HG03565 (cell line): ENCODE measurements around the gene SLC25A22.

Experiments
- ATAC-seq: cut with Tn5 transposase; IDR thresholded peaks from one replicate; pipeline ENCODE4 v1.9.1; 2021; ENCODE audit warnings: mild to moderate bottlenecking, moderate library complexity; ENCODE audit not compliant: unreplicated experiment

The SLC25A22 gene

DNA sequence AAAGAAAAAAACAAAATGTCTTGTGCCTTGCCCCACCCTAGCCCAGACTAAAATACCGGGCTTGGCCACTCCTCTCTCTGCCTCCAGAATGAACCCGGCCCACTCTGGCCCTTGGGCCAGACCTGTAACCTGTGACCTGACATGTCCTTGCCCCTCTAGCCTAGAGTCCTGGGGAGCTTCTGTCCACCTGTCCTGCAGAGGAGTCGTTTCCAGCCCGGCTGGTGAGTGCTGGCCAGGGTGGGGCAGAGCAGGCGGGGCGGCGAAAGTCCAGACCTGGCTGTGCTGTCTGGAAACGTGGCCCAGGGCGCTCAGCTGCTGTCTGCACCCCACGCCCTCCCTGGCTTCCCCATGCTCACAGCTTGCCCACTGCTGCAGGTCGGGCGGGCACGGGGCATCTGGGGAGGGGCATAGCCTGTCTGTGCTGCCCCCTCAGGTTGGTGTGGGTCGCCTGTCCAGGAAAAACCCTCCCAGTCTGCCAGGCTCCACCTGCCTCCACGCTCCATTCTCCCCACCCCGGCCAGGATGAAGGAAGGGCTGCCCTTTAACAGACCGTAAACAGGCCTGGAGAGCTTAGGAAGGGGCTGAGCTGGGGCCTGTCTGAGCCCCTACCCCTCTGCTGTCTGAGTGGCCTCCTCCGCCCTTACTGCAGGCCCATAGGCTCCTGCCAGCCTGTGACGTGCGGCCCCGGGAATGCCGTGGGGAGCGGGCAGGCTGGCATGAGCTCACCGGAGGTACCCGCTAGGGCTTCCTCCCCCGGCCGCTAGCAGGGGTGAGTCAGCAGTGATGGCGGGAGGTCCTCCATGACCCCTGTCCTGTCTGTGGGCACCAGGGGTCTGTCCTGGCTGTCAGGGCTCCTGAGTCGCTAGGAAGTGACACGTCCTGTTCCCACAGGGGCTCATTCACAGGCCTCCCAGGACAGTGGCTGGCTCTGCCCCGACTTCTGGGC is 36.6 kb upstream of the SLC25A22 start:
- no peak for ATAC-seq

DNA sequence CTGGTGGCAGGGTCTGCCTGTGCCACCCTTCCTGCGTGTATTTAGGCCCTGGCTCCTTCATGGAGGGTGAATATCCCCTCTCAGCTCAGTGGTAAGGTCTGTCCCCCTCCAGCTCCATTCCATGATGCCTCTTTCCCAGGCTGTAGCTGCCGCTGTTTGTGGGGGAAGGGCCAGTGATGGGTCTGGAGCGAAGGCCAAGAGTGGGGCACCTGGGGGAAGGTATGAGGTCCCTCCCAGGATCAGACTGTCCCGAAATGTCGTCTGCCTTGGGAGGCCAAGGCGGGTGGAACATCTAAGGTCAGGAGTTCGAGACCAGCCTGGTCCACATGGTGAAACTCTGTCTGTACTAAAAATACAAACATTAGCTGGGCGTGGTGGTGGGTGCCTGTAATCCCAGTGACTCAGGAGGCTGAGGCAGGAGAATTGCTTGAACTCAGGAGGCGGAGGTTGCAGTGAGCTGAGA is 35.8 kb upstream of the SLC25A22 start:
- no peak for ATAC-seq

DNA sequence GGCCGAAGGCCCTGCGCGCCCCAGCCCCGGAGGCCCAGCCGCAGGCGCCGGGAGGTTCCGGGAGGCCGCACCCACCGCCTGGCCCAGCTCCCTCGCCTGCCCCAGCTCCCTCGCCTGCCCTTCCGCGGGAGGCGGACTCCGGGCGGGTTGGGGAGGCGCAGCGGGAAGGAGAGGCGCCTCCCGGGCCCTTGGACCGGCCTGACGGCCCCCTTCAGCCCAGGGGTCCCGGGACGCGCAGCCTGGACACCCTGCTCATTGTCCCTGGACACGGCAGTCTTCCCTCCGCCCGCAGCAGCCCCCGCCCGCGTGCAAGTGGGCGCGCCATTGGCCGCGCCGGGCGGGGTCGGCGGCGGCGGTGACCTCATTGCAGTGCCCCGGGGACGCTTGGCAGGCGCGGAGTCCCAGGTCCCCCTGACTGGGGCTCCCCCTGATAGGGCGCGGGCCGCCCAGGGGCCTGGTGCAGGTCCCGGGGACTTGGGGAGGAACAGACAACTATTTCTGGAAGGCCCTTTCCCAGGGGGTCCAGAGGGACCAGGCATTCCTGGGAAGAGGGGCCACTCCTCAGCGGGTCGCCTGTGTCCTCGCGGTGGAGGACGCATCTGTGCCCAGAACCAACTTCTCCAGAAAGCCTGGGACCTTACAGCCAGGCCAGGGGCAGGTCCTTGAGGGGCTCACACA is 35.2 kb upstream of the SLC25A22 start:
- no peak for ATAC-seq

DNA sequence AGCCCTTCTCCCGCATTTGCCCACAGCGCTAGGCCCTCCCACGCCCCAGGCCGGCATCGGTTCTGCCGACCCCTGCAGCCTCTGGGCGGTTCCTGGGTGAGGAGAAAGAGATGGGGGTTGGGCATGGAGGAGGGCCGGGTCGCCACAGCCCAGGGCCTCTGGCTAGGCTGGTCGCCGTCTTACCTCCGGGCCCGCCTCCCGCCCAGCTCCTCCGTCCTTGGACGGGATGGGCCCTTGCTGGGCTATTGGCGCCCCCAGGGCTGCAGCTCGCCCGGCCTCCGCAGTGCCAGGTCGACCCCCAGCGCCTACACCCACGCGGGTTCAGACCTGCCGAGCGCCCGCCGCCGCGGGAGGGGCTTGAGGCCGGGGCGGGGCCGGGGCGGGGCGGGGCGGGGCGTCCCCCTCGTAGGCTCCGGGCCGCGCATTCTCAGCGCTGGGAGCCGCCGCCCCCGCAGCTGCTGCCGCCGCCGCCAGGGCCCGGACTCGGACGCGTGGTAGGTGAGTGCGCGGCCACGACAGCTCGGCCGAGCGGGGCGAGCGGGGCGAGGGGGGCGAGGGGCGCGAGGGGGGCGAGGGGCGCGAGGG is 34.5 kb upstream of the SLC25A22 start, which contains the start of gene CD151:
TSS of gene CD151 (plus strand) at position 424 of the 585 bp plus-strand sequence. CDS start 3,118 bp downstream, outside the sequence.
- no peak for ATAC-seq

DNA sequence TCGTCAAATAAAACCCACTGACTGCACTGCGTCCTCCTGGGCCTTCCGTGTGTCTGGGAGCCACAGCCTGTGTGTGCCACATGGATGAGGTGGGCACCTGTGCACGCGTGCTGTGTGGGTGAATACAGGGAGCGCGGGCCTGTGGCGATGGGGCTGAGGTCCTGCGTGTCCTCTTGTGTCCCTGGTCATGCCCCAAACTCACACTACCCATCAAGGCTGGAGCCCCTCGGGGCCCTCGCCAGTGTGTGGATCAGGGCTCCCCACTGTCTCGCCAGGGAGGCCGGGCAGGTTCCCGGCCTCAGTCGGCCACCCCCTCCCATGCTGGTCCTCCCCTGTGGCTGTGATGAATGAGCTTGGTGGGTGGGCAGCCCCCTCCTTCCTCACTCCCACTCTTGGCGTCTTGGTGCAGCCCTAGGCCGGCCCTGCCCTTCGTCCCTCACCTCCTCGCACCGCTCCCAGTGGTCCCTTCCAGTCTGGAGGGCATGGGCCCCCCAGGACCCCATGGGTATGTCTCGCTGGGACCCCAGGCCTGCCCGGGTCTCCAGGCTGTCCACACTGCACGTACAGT is 34.0 kb upstream of the SLC25A22 start:
- no peak for ATAC-seq

DNA sequence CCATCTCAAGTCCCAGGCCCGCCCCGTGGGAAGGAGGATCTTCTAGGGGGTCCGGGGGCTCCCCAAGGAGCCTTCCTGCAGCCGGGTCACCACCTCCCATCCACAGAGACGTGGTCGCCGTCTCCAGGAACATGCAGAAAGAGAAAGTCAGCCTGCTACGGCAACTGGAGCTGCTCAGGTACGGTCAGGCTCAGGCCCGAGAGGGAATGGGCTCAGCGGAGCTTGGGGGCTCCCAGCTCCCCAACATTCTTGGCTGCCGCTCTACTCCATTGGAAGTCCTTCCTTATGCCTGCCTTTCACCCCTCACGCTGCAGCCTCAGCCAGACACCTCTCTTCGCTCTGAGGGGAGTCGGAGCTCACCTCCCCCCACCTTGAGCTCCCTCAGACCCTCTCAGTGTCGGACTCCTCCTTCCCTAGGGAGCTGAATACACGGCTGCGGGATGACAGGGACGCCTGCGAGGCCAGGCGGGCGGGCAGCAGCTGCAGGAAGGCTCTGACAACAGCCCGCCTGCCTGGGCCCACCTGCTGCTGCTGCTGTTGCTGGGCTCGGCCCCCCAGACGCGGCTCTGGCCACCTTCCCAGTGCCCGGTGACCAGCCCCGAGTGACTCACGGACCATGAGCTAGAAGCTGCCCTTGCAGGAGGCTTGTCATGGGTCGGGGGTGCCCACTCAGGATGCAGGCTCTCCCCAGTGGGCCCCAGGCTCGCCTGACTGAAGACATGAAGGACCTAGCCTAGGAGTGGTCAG is 33.2 kb upstream of the SLC25A22 start:
- no peak for ATAC-seq

DNA sequence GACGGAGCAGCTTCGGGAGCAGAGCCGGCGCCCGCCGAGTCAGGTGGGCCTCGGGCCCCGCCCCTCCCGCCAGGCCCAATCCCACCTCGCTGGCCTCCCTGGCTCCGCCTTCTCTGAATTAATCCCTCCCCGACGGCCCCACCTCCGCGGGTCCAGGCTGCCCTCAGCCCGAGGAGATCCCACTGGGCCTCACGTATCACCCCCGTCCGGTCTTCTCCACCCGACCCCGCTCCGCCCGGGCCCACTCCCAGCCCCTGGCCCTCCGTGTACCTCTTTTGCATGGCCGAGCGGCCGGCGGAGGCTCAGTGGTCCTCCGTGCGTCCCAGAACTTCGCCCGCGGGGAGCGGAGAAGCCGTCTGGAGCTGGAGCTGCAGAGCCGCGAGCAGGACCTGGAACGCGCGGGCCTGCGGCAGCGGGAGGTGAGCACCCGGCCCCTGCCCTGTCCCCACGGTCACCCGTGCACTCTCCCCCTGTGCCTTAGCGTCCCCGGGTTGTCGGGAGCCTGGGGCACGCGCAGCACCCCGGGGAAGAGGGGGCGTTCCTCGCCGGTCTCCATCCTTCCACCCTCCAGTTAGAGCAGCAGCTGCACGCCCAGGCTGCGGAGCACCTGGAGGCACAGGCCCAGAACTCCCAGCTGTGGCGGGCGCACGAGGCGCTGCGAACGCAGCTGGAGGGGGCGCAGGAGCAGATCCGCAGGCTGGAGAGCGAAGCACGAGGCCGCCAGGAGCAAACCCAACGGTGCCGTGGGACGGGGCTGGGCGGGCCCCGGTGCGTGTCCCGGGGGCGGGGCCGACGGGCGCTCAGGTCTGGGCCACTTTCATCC is 32.4 kb upstream of the SLC25A22 start:
- no peak for ATAC-seq

DNA sequence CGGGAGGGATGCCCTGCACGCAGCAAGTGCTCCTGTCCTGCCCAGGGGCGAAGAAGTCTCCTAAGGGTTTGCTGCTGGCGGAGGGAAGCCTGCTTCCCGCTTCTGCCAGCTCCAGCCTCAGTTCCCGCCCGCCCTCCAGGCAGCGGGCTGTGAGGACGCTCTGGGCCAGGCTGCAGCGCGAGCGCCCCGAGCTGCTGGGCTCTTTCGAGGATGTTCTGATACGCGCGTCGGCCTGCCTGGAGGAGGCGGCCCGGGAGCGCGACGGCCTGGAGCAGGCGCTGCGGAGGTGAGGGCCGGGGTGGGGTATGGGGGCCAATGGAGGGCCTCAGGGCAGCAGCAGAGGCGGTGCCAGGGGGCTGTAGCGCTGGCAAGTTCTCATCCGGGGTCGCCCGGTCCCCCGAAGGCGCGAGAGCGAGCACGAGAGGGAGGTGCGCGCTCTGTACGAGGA is 31.8 kb upstream of the SLC25A22 start:
- ATAC-seq: no peak

DNA sequence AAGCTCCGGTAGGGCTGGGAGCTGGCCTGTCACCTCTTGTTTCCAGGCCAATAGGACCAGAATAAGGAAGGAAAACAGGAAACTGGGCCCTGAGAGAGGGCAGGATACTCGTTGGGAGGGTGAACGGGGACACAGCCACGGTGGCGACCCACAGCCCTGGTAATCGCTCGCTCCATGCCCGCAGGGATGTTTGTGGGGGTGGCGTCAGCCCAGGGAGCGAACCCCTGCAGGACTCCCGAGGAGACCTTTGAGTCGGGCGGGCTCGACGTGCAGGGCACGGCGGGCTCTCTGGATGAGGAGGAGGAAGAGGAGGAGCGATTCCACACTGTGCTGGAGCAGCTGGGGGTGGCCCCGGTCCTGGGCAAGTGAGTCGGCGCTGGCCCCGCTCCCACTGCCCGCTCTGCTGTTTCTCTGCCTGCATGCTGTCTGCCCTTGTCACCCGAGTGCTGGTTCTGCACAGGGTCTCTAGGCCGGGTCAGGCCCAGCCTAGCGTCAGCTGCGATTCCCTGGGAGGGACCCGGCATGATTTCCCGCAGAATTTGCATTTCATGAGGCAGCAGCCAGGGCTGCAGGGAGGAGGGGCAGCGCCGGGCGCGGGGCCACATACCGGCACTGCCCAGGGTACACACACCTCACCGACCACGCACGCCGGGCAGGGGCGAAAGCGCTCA is 31.2 kb upstream of the SLC25A22 start:
- no peak for ATAC-seq

DNA sequence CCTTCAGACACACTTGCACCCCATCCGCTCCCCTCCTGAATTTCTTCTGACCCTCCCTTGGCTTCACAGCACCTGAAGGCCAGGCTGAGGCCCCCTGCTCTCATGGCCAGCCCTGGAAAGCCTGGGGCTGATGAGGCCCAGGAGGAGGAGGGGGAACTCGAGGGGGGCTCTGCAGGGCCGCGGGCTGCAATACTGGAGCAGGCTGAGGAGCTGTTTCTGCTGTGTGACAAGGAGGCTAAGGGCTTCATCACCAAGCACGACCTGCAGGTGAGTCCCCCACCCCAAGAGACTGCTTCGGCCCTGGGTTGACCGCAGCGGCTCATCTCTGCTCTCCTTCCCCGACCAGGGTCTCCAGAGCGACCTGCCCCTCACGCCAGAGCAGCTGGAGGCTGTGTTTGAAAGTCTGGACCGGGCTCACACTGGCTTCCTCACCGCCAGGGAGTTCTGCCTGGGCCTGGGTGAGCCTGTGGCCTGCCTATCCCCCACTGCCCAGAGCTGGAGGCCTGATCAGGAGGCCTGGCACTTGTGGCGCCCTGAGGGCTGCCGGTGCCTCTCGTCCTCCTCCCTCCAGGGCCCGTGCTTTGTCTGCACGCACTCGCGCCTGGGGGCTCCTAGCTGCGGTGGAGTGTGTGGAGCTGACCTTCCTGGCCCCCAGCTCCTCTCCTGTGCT is 30.6 kb upstream of the SLC25A22 start:
- no peak for ATAC-seq

DNA sequence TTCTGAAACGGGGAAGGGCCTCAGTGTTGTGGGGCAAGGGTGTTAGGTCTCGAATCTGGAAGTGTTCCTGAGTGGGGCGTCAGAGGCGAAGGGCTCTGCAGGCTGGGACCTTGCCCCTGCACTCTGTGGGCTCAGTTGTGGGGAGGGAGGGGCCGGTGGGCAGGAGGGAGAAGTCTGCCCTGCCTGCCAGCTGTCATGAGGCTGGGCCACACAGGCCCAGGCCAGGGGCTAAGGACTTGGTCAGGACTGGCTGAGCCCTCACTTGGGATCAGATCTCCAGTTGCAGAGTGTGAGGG is 29.8 kb upstream of the SLC25A22 start, which contains the start of gene CRACR2B:
TSS of gene CRACR2B (plus strand) at position 23 of the 296 bp plus-strand sequence. CDS start 689 bp downstream, outside the sequence.
- no peak for ATAC-seq

DNA sequence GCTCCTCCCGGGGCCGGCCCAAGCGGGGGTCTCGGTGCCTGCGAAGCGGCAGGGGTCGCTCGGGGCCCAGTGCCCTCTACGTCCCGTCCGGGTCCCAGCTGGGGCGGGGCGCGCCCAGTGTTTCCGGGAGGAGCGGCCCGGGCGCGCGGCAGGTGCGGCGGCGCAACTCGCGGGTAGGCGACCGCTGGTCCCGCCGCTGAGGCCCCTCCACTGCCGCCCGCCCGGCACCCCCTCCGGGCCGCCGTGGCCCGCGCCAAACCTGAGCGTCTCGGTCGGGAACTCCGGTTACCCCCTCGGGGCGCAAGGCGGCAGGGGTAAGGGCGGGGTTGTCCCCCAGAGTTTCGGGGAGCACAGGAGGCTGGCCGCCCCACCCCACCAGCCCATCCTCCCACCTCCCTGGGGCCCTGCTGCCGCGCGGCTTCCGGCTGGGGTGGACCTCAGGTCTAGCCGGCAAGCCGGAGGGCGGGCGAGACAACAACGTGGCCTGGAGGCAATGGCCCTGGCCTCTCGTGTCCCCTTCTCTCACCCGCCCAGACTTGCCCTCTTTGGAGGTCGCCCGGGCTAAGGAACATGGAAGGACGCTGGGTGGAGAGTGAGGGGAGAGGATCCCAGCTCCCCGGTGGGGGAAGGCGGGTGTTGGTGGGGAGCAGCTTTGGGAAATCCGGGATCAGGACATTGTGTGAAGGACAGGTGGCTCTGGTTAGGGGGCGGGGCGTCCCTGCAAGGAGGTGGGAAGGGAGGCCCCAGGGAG is 29.2 kb upstream of the SLC25A22 start:
- ATAC-seq: no peak

DNA sequence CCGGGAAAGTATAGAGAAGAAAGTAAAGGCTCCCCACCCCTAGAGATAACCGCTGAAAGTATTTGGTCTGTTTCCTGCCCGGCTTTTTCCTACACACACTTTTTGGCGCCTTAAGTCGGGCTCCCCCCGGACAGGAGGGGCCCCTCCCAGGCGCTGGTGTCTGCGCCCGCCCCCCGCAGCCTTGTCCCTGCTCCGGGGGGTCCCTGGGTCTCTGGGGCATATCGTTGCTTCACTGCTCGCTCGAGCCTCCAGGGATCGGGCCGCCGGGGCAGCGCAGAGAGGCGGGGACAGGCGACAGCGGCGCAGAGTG is 28.7 kb upstream of the SLC25A22 start:
- ATAC-seq: no peak

DNA sequence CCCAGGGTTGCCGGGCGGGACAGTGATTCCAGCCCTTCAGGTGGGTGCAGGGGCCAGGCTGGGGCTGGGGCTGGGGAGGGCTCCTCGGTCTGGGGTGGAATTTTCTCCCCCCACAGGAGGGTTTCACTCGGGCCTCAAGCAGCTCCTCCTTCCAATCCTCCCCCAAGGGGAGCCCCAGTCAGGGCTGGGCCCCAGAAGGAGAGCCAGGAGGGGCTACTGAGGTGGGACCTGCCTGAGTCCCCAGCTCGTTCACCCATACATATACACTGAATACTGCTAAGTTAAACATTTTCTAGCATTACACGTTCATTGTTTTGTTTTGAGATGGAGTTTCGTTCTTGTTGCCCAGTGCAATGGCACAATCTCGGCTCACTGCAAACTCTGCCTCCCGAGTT is 28.1 kb upstream of the SLC25A22 start:
- no peak for ATAC-seq

DNA sequence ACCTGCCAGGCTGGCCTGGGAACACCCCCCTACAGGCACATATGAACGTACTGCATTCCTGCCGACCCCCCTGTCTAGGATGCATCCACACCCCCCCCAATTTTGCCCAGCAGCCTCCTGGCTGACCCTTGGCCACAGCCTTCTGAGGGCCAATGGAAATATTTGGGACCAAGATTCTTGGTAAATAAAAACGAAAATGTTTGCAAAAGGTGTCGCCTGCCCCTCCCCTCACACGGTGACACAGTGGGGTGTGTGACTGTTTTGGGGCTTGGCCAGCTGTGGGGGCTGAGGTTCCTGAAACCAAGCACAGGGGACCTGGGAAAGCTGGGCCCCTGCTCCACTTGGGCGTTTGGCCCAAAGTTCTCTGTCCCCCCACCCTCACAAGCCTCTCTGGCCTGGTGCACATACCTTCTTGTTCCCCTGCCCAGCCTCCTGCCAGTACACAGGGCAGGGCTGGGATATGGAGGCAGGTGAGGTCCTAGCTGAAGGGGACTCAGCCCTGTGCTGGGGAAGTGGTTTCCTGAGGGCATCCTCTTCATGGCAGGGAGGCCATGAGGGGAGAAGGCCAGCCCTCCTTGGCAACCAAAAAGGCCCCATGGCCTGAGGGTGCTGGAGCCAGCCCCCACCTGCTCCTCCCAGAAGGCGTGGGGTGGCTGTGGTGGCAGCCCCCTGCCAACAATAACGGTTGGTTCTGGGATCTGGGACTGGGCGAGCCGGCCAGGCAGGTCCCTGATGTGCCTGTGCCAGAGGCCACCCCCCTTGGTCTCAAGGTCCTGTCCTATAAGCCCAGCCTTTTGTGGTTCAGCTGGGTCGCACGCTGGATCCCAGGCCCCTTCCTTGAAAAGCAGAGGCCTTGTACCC is 27.5 kb upstream of the SLC25A22 start:
- no peak for ATAC-seq

DNA sequence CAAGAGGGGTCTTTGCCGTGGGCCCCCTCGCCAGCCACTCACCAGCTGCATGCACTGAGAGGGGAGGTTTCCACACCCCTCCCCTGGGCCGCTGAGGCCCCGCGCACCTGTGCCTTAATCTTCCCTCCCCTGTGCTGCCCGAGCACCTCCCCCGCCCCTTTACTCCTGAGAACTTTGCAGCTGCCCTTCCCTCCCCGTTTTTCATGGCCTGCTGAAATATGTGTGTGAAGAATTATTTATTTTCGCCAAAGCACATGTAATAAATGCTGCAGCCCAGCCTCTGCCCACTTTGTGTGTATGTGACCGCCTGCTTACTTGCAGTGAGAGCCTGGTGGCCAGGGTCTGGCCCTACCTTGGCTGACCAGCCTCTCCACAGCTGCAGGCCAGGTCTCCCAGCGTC is 26.9 kb upstream of the SLC25A22 start:
- ATAC-seq: no peak

DNA sequence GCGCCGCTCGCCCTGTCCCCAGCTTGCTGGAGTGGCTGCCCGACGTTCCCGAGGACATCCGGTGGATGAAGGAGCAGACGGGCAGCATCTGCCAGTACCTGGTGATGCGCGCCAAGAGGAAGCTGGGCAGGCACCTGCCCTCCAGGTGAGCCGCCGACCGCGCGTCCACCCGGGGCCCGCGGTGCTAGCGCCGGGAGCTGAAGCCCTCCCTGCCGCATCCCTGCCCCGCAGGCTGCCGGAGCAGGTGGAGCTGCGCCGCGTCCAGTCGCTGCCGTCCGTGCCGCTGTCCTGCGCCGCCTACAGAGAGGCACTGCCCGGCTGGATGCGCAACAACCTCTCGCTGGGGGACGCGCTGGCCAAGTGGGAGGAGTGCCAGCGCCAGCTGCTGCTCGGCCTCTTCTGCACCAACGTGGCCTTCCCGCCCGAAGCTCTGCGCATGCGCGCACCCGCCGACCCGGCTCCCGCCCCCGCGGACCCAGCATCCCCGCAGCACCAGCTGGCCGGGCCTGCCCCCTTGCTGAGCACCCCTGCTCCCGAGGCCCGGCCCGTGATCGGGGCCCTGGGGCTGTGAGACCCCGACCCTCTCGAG is 26.3 kb upstream of the SLC25A22 start:
- no peak for ATAC-seq
